GM19467 (cell line): ENCODE measurements around the gene ALK.
"Not testable (repeated sequence)": the region's sequence is repeated elsewhere in the genome, so short reads cannot be mapped to it uniquely, and the experiment has no call there.

Experiments used
- ATAC-seq: cut with Tn5 transposase; IDR thresholded peaks from one replicate; pipeline ENCODE4 v1.9.1; 2021; ENCODE audit warnings: mild to moderate bottlenecking, moderate library complexity; ENCODE audit not compliant: unreplicated experiment

Gene ALK

GRCh38 chr2:29844713-29845326, 76.6 kb downstream of the ALK start:
- no peak for ATAC-seq

GRCh38 chr2:29841386-29842004, 79.9 kb downstream of the ALK start:
- ATAC-seq = no peak

DNA sequence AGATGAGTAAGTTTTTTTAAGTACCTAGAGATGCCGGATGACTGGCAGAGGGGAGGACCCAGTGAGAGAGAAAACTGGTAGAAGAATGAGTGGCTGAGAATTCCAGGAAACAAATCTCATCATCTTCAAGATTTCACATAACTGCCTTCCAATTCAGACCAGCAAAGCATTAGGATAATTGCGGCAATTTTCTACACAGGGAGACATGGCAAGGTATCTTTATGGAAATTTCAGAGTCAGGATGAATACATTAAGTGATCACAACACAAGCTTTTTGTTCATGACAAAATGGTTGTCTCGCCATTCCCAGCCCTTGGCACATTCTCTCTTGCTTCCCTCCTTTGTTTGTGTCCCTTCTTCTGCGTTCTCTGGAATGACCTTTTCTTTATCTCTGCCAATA, 82.1 kb downstream of the ALK start:
- ATAC-seq = no peak

GRCh38 chr2:29837925-29838324, 83.5 kb downstream of the ALK start:
- no peak for ATAC-seq

GRCh38 chr2:29834624-29835023, 86.8 kb downstream of the ALK start:
- no peak for ATAC-seq

- no peak for ATAC-seq
These were observed 87.3 kb downstream of the ALK start for GRCh38 chr2:29834036-29834540.

GRCh38 chr2:29831560-29831959, 89.8 kb downstream of the ALK start:
- ATAC-seq = no peak

- ATAC-seq = no peak
These were observed 91.5 kb downstream of the ALK start for GRCh38 chr2:29829841-29830240.

GRCh38 chr2:29824145-29824544, 97.2 kb downstream of the ALK start:
- ATAC-seq = not testable (repeated sequence)

GRCh38 chr2:29821591-29821990, 99.8 kb downstream of the ALK start:
- ATAC-seq = no peak

DNA sequence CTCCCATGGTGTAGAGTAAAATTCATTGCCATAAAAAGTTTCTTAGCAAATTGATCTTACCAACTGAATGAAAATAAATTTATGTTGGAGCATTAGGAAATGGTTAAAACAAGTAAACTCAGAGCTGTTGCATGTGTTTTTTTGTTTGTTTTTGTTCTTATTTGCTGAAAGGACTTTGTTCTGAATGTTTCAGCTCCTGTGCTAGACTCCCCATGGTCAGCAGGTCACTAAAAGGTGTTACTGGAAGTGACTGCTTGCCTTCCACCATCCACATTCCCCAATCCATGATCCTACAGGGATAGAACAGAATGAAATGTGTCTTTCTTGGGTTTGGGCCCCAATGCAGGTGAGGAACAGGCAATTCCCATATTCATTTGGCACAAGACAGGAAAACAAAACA, 101.8 kb downstream of the ALK start:
- no peak for ATAC-seq

GRCh38 chr2:29817801-29818680, 103.3 kb downstream of the ALK start:
- no peak for ATAC-seq

GRCh38 chr2:29817299-29817698, 104.1 kb downstream of the ALK start:
- no peak for ATAC-seq

GRCh38 chr2:29816651-29817050, 104.7 kb downstream of the ALK start:
- no peak for ATAC-seq

GRCh38 chr2:29811378-29811777, 110.0 kb downstream of the ALK start:
- ATAC-seq = no peak

DNA sequence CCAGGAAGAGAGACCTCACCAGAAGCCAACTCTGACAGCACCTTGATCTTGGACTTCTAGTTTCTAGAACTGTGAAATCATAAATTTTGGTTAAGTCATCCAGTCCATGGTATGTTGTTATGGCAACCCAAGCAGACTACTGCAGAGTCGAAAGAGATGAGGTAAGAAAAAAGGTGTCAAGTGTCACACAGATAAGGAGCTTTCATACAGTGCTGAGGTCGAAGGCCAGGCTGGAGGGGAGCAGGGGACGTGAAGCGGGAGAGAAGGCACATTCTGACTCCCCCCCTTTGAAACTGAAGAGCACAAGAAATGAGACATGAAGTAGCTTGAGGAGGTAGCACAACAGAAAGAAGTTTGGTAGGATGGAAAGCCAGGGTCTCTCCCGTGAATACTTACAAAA, 110.4 kb downstream of the ALK start:
- ATAC-seq = no peak

DNA sequence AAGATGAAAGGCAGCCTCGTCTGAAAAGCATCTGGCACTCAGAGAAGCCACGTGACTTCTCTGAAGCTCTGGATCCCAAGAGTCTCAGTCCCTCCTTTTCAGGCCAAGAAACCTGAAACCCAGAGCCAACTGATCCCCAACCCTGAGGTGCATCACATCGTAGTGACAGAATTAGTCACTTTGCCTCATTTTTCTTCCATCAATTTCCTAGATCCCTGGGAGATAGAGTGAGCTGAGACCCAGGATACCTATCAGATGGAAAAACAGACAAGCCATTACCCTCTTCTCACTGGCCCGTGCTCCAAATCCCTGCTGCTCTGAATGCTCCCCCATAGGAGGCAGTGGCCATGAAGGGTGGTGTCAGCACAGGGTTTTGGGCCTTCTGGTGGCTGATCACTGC, 113.1 kb downstream of the ALK start:
- ATAC-seq = no peak

- ATAC-seq = no peak
These were observed 114.3 kb downstream of the ALK start for GRCh38 chr2:29807082-29807481.

DNA sequence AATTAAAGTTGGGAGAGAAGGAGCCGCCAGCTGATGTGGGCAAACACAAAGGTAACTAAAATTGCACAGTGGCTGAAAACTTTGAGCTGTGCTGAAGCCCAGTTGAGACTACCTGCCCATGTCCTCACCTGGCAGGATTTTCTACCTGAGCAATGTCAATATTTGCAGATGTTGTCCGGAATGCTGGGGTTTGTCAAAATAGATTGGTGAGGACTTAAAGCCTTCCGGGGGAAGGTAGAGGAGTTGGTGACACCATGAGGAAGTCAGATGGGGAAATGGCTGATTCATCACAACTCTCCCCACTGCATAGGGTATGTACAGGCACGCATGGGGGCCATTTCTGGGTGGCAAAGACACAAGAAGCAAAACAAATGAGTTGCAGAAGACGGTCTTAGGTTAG, 114.9 kb downstream of the ALK start:
- no peak for ATAC-seq

GRCh38 chr2:29804671-29805070, 116.7 kb downstream of the ALK start:
- no peak for ATAC-seq

DNA sequence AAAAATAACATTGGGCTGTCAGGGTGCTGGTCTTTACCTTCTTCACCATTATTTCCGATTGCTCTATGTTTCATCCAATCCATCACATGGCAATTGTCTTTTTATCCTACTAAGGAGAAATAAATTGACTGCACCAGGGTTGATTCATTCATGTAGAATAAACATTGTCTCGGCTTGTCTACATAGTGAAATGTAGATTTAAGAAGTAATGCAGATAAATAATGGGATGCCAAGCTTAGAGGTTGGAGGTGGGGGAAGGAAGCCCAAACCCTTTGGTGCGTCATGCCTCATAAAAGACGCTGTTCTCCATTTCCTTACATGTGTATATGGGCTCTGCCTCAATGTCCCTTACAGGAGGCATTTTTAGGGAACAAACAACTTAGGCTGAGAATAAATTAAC, 117.8 kb downstream of the ALK start:
- no peak for ATAC-seq

- no peak for ATAC-seq
These were observed 118.4 kb downstream of the ALK start for GRCh38 chr2:29802986-29803385.
